Measurements from ENCODE around the gene PTAR1. TPM values are rescaled to one million over a fixed set of nuclear protein-coding genes. Genes with fewer than 3 reads are reported as not detected.

Gene PTAR1
- total RNA-seq, 1 donor from 2014 or later = 146 TPM

- Histone ChIP-seq H3F3A (ENCODE audit: low read depth) (no peaks in the 10 kb centered on the region), H3K4me3 (no peak overlapping the region), H3K36me3 (no peaks in the 10 kb centered on the region), H3K9ac (no peak overlapping the region), H2AFZ (replicated peaks) (no peak overlapping the region), H3K27me3 (no peaks in the 10 kb centered on the region), H3K4me1 (no peaks in the 10 kb centered on the region), H3K9me3 (ENCODE audit: low read depth) (no peaks in the 10 kb centered on the region), H3K79me2 (ENCODE audit: low read depth) (no peaks in the 10 kb centered on the region), H3K27ac (no peak overlapping the region), H3K4me2 (no peak overlapping the region), H4K20me1 (ENCODE audit: low read depth) (no peaks in the 10 kb centered on the region)
- Mint-ChIP-seq H3K36me3 (no peaks in the 10 kb centered on the region), H3K4me1 (no peaks in the 10 kb centered on the region), H3K27ac (no peak overlapping the region), H3K9me3 (no peaks in the 10 kb centered on the region), H3K27me3 (ENCODE audit: insufficient read depth, low read depth) (peaks cover 2% of the 10 kb centered on the region), H3K4me3 (no peak overlapping the region)
- TF ChIP-seq EZH2phosphoT487 (IDR thresholded peaks at IDR 0.05) (no peak), EZH2 (IDR thresholded peaks at IDR 0.05) (no peak)
- TF ChIP-seq, protein P1, sequence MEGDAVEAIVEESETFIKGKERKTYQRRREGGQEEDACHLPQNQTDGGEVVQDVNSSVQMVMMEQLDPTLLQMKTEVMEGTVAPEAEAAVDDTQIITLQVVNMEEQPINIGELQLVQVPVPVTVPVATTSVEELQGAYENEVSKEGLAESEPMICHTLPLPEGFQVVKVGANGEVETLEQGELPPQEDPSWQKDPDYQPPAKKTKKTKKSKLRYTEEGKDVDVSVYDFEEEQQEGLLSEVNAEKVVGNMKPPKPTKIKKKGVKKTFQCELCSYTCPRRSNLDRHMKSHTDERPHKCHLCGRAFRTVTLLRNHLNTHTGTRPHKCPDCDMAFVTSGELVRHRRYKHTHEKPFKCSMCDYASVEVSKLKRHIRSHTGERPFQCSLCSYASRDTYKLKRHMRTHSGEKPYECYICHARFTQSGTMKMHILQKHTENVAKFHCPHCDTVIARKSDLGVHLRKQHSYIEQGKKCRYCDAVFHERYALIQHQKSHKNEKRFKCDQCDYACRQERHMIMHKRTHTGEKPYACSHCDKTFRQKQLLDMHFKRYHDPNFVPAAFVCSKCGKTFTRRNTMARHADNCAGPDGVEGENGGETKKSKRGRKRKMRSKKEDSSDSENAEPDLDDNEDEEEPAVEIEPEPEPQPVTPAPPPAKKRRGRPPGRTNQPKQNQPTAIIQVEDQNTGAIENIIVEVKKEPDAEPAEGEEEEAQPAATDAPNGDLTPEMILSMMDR (IDR thresholded peaks at IDR 0.05) = no peak
- no peak for DNase-seq (ENCODE audit: low spot score)
Measured at GRCh38 chr9:69797675-69798074, 37.9 kb upstream of the PTAR1 start.

- H3K27ac Mint-ChIP-seq = no peak overlapping the region
- no peak overlapping the region for H3K27ac ChIP-seq
- no peaks in the 10 kb centered on the region for H3K9me3 ChIP-seq (ENCODE audit: low read depth)
- H3K4me2 ChIP-seq = no peak overlapping the region
- H3K4me1 Mint-ChIP-seq = no peaks in the 10 kb centered on the region
- DNase-seq (ENCODE audit: low spot score) = no peak
- H4K20me1 ChIP-seq (ENCODE audit: low read depth) = no peaks in the 10 kb centered on the region
- no peaks in the 10 kb centered on the region for H3K9me3 Mint-ChIP-seq
- H3K4me1 ChIP-seq = no peaks in the 10 kb centered on the region
- no peaks in the 10 kb centered on the region for H3K27me3 ChIP-seq
- no peak overlapping the region for H3K4me3 Mint-ChIP-seq
- no peak overlapping the region for H3K9ac ChIP-seq
- H3F3A ChIP-seq (ENCODE audit: low read depth) = no peaks in the 10 kb centered on the region
- no peaks in the 10 kb centered on the region for H3K36me3 ChIP-seq
- no peak overlapping the region for H3K4me3 ChIP-seq
- H3K27me3 Mint-ChIP-seq (ENCODE audit: insufficient read depth, low read depth) = peaks cover 2% of the 10 kb centered on the region
- H2AFZ ChIP-seq (replicated peaks) = no peak overlapping the region
- no peaks in the 10 kb centered on the region for H3K79me2 ChIP-seq (ENCODE audit: low read depth)
- H3K36me3 Mint-ChIP-seq = no peaks in the 10 kb centered on the region
- no peak for TF ChIP-seq EZH2 (IDR thresholded peaks at IDR 0.05)
- TF ChIP-seq, protein P1 (IDR thresholded peaks at IDR 0.05) = no peak
Measured at GRCh38 chr9:69794356-69794755, 34.5 kb upstream of the PTAR1 start.

DNA sequence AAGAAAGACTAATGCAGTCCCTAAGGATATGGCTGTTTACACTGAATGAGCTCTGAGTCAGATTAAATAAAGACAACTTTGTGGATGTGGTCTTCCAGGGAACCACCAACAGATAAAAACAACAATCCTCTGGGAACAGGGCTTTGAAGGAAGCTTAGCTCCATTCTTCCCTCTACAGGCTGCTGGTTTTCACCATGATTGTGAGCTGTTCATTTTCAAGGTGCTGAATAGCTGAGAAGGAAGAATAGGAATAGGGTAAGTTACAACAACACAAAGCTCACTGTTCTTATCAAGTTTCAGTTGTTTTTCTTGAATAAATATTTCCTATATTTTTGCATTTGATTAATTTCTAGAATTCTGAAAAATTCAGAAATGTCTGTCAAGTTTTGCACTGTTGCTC is 25.9 kb upstream of the PTAR1 start:
- Histone ChIP-seq H2AFZ (replicated peaks) (no peak overlapping the region), H3K36me3 (no peaks in the 10 kb centered on the region), H3K79me2 (ENCODE audit: low read depth) (no peaks in the 10 kb centered on the region), H3K27ac (no peak overlapping the region), H3F3A (ENCODE audit: low read depth) (no peaks in the 10 kb centered on the region), H3K27me3 (no peaks in the 10 kb centered on the region), H4K20me1 (ENCODE audit: low read depth) (no peaks in the 10 kb centered on the region), H3K9me3 (ENCODE audit: low read depth) (no peaks in the 10 kb centered on the region), H3K9ac (no peak overlapping the region), H3K4me3 (no peak overlapping the region), H3K4me1 (no peaks in the 10 kb centered on the region), H3K4me2 (no peak overlapping the region)
- no peaks in the 10 kb centered on the region for H3K9me3 Mint-ChIP-seq
- no peaks in the 10 kb centered on the region for H3K36me3 Mint-ChIP-seq
- TF ChIP-seq EZH2phosphoT487 (IDR thresholded peaks at IDR 0.05) (no peak), EZH2 (IDR thresholded peaks at IDR 0.05) (no peak)
- TF ChIP-seq, protein P1 (IDR thresholded peaks at IDR 0.05) = no peak
- peak; percentile 31 for DNase-seq (ENCODE audit: low spot score)
- no peak overlapping the region for H3K4me3 Mint-ChIP-seq
- no peak overlapping the region for H3K27ac Mint-ChIP-seq
- peaks cover 6% of the 10 kb centered on the region for H3K27me3 Mint-ChIP-seq (ENCODE audit: insufficient read depth, low read depth)
- H3K4me1 Mint-ChIP-seq = no peaks in the 10 kb centered on the region
